Measurements from ENCODE around the gene ATOSB.

ATOSB gene

DNA sequence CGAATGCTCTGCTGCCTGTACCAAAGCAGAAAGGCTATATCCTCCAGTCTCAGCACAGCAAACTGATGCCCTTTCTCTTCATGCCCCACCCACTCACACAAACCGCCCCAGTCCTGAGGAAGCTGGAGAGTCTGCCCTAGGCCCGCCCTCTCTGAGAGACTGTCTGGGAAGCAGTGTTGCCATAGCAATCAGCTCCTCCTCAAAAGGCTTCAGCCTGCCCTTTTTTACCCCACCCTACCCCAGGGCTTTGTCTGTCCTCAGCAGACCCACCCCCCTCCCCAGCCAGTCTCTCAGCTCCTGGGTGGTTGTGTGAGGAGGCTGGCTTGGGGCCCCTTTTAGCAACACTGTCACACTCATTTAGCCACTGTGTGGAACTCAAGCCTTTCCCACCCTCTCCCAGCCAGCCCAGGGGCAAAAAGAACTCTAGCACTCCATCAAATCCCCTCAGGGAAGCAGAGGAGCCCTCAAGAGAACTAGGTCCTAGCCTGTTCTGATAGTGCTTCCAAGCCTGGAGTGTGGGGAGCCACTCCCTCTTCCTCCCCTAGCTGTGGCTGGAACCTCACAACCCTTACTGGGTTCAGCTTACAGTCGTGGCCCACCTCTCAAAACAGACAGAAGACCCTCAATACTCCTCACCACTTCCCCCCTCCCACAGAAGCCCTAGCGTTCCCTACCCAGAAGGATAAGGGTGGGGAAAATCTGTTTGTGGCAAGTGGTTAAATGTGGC lies 1.4 kb downstream of the ATOSB start:
- peak; percentile 64 for DNase-seq (ENCODE audit: low spot score)

DNA sequence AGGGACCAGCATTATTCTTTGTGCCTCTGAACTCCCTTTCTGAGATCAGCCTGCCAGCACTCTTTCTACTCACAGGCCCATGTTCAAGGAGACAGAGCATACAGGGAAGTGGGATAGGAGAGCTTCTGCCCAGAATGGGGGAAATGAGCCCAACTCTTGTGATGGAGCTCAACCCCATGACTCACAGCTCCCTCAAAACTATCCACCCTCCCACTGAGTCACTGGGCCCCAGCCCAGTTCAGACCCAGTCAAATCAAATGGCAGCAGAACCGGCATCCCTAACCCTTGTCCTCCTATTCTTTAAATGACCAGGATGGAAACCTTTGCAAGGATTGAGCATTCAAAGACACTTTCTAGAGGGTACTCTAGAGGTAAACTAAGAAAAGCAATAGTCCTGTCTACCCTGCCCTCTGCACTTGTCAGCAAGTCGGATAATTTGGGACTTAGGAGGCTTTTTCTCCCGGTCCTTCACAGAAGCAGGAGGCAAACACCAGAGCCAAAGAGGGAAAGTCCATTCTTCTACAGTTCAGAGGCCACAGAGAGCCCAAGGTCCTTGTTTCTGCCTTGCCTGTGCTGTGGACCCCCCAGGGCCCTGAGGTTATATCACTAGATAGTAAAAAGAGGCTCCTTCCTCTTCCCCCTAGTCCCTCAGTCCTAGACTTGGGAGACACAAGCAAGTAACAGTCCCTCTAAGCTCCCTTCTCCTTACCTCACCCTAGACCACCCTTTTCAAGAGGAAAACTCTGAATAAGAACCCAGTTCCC lies 3.2 kb downstream of the ATOSB start:
- DNase-seq (ENCODE audit: low spot score), result no peak

DNA sequence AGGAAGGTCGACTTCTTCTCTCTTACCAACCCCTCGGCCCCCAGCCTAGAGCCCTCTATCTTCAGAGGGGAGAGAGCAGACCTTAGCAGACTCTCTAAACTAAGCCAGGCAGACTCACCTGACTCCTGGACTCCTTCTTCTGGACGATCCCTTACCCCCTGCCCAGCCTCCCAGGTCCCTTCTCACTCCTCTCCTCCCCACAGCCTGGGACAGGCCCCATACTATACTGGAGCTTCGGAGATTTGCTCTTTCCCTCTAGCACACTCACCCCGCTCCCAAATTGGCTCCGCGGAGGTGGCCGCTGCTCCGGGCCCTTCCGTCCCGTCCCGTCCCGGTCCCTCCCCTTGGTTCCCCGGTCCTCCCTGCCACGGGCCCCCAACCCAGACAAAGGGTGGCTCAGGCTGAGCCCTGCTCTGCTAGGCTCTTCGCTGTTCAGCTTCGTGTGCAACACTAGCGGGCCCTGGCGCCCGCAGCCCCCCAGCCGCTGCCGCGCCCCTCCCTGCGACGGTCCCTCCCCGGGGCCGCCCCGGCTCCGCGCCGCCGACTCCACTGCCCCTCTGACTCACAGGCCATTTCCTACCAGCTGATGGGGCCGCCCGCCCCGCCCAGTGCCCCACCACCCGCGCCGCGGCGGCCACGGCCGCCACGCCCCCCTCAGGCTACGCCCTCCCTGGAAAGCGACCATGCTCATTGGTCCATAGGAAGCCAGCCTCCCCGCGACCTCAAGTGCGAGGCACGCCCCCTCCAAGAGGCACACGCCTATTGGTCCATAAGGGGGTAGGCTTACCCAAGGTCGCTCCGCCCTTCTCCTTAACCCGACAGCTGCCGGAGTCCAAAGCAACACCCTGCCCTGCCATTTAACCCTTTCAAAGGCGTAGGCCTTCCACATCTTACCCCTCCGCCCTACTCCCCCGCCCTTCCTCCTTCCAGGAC lies 4.4 kb downstream of the ATOSB start:
- DNase-seq (ENCODE audit: low spot score), result peak; percentile 99

DNA sequence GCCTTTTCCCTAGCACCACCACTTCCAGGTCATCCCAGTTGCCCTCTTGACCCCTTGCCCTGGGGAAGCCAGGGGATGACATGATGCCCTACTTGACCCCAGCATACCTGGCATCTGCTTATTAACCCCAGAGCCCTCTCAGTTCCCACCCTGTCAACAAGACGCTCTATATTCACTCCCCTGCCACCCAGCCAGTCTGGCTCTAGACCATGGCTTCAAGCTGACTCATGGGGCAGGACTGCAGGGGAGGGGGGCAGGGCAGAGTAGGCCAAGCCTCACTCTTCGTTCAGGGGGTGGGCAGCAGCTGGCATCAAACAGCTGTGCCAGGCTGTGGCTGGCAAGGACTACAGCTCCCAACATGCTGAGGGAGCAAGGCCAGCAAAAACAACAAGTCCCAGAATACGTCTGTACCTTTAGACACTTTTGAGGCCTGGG lies 5.3 kb downstream of the ATOSB start:
- DNase-seq (ENCODE audit: low spot score), result peak; percentile 68

DNA sequence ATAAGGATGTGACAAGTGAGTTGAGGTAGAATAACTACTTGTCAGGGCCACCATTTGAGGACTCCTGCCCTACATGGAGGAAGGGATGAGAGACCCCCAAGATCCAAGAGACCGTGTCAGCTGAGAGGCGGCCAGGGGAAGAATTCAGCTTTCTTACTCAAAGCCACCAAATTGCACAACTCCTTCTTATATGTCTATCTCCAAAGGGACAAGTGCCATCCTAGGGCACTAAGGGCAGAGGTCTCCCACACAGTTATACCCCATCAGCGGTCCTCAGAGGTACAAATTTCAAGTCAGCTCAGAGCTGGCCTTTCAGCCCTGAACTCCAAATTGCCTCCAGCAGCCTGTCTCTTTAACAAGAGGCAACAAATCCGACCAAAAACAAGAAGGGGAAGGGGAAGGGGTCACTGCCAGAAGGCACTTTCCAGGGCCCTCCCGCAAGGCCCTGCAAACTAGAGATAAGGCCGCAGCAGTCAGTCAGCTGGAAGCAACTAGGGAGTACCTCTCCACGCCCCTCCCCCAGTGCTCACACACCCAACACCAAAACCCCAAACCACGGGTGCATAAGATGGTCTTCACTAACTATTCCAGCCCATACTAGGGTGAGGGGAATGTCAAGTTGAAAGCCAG lies 6.6 kb downstream of the ATOSB start:
- no peak for DNase-seq (ENCODE audit: low spot score)

DNA sequence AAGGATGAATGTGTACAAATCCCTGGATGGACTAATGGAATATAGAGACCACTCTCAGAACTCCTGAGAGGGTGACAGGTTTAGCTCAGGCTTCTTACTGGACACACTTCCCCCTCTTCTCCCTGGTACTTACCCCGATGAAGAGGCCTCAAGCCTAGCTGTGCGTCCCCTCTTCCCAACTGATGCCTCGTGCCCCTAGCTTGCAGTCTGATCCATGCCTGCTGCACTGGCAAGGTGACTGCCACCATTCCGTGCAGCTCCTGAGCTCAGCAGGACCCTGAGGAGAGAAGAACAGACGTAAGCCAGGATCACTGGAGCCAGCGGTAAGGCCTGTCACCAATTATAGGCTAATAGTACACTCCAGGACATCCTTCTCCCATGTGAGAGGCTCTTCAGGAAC lies 7.2 kb downstream of the ATOSB start:
- DNase-seq (ENCODE audit: low spot score), result no peak

DNA sequence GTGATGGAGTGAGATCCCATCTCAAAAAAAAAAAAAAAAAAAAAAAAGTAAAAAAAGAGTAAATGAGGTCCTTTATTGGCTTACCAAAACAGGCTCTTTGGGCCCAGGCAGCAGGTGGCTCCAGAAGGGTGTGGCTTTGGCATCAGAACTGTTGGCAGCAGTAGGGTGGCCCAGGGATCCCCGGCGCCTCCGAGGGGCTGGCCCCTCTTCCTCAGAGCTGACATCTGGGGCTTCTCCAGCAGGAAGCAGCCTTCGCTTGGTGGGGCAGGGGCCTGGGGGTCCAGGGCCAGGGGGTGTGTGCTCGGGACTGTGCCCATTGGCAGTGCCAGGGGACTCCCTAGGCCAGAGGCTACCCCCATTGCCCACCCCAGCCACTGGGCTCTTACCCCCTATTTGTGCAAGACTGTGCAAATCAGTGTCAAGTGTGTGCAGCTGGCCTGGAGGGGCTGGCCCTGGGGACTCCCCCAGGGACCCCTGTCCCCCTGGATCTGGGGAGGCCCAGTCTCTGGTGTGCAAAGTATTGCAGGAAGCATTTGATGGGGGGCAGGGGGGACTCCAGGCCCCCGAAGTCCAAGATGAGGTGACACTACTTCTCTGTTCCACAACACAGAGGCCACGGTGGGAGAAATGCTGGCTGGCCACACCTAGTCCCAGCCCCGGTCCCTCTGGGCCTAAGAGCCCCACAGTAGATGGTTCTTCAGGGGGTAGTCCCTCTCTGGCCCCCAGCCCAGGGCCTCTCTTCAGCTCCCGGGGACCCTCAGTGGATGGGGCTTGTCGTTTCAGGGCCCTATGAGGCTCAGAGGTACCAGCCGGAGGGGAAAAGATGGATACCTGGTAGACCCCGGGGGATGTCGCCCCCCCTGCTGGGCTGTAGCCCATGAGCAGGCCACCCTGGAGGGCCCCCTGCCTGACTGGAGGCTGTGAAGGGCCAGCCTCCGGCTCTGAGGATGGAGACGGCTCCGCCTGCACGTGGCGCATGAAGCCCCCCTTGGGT lies 8.1 kb downstream of the ATOSB start:
- DNase-seq (ENCODE audit: low spot score), result no peak

DNA sequence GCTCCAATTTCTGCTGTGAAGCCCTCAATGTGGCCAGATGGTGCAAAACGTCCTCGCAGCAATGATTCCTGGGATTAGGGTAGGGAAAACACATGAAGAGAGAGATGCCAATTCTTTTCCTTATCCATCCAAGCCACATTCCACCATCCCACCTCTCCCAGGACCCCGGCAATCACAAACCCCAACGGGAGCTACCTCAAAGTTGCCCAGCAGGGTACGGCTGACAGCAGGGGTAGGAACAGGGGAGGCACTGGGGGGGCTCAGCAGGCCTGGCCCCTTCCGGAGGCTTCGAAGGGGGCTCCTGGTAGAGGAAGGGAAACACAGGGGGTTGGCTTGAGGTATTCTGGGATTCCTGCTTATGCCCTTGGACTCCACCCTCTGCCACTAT lies 9.3 kb downstream of the ATOSB start:
- DNase-seq (ENCODE audit: low spot score), result no peak

DNA sequence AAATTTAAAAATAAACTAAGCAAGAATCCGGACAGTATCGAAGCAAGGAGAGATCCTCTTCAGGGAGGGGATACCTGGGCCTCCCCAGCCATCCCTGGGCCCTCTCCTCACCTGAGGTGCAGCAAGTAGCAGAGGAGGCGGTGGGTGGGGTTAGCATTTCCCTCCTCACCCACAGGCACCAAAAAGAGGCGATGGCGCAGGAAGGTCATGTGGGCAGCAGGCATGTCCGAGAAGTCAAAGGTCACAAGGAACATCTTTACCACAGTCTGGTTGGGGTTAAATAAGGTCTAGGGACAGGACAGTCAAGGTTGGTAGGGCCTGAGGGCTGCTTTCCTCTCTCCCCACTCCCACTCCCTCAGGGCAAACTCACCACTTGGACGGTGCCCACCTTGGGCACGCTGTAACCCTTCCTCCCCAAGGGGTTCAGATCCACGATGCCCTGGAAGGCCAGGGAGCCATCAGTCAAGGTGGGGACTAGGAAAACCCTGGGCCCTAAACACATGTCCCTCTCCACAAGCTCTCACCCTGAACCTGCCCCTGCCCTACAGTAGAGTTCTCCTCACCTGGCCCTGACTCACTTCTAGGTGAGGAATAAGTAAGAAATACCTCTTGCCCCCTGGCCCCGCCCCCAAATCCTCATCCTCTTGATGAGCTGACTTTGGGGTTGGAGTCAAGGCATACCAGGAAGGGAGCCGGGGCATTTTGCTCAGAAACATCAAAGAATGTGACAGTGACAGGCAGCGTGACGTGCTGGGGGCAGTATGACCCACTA lies 9.9 kb downstream of the ATOSB start:
- no peak for DNase-seq (ENCODE audit: low spot score)

DNA sequence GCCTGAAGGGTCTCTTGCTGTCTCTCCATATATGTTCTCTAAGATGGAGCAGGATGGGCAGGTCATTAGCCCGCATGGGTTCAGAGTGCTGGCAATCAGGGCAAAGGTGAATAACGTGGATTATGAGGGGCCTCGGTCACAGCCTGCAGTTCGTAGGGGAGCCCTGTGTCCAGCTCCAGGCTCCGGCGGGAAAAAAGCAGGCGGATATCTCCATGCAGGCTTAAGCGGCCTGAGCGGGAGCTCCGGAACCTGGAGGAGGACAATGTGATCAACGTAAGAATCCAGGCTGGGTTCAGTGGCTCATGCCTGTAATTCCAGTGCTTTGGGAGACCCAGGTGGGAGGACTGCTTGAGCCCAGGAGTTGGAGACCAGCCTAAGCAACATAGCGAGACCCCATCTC lies 10.5 kb downstream of the ATOSB start:
- DNase-seq (ENCODE audit: low spot score), result no peak

DNA sequence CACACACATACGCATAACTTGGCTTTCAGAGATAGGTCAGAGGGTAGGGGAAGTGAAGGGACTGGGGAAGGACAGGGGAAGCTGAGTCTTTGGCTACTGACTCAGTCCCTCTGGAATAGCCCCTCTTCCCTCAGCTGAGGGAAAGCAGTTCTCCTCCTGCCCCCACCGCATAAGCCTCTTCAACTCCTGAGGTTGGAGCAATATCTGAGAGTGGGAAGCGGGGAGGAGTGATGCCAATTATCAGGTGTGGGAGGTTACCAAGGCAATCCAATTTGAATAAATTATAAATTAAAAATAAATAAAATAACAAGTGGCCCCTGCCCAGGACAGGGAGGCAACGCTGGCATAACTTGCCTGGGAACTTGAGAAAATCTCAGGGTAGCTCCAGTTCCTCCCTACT lies 11.1 kb downstream of the ATOSB start:
- DNase-seq (ENCODE audit: low spot score), result peak; percentile 47

DNA sequence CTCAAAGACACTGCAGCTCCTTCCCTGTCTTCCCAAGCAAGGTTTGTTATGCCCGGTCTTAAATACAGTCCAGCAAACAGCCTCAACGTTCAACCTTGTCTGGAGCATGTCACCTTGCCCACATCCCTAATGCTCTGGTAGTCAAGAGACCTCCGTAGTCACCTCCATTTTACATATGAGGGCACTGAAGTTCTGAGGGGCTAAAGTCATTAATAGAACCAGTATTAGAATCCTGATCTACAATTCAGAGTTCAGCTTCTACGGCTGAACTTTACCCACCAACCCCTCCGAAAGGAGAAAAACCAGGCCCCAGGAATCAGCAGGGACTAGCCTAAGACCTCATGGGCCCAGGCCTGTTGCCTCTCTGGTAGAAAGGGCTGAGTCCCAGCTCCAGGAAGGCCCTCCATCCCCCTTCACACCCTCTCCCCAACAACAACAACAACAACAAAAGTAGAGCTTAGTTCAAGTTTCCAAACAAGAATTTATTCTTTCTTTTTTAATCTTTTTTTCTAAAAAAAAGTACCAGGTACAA lies 11.9 kb downstream of the ATOSB start:
- no peak for DNase-seq (ENCODE audit: low spot score)

DNA sequence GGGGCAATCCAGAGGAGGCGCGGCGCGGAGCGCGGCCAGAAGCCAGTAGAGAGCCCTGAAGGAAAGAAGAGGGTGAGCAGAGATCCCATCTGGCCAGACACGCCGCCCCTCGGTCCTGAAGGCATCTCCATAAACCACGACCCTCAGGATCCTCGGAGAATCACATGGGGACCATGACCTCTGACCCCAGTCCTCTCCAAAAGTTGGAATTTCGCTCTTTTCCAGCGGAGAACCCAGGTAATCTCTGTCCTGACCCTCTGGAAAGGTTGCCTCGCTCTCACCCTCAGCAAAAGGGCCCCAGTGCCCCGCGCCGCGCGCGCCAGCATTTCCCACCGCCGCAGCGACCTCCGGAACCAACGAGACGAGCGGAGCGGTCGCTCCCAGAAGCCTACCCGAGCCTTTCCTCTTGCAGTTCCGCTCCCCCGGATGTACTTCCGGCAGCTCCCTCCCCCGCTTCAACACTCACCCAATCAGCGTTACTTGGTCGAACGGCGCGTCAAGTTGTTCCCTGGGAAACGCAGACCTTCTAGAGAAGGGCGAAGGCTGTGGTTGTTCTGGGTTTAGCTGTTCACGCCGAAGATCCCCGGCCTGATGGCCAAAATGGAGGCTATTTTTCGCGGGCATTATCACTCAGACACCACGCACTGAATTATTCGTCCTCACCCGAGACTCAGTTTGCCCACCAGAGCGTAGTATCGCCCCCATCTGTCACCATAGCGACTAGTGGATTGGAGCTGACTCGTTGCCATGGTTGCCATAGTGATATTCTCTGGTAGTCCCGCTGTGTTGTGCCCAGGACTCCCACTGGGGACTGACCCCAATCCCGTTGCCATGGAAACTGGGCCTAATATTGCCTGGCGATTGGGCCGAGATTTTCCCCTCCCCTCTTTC lies 12.6 kb downstream of the ATOSB start, which contains the start of gene STOML2:
TSS of gene STOML2 (minus strand) at position 363 of the 891 bp plus-strand sequence. CDS start at position 326, 37 bp downstream.
- DNase-seq (ENCODE audit: low spot score), result peak; percentile 97

DNA sequence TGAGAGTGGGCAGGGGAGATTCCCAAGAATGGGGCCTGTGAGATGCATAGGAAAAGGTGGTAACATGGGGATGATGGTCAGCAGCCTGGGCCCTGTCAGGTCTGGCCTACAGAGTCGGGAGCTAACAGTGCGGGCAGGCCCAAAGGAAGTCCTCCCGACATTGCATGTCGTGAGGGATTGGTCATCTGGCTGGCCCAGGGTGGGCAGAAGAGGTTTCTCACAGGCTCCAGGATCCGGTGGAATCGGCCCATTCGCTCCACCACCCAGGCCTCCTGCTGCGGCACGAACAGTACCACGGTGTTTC lies 13.2 kb downstream of the ATOSB start:
- DNase-seq (ENCODE audit: low spot score), result no peak

DNA sequence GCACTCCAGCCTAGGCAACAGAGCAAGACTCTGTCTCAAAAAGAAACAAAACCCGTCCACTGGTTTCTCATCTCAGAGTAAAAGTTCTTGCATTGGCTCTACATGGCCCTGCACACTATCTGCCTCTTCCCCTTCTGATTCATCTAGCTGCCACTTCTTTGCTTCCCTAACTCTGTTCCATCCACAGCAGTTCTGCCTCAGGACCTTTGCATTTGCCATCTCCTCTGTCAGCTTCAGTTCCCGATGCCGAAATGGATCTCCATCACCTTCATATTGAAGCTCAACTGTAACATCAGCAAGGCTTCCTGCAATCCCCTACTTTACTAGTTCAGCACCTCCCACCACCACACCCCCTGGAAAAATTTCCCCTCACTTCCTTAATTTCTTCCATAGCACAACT lies 18.1 kb downstream of the ATOSB start:
- DNase-seq (ENCODE audit: low spot score), result no peak

DNA sequence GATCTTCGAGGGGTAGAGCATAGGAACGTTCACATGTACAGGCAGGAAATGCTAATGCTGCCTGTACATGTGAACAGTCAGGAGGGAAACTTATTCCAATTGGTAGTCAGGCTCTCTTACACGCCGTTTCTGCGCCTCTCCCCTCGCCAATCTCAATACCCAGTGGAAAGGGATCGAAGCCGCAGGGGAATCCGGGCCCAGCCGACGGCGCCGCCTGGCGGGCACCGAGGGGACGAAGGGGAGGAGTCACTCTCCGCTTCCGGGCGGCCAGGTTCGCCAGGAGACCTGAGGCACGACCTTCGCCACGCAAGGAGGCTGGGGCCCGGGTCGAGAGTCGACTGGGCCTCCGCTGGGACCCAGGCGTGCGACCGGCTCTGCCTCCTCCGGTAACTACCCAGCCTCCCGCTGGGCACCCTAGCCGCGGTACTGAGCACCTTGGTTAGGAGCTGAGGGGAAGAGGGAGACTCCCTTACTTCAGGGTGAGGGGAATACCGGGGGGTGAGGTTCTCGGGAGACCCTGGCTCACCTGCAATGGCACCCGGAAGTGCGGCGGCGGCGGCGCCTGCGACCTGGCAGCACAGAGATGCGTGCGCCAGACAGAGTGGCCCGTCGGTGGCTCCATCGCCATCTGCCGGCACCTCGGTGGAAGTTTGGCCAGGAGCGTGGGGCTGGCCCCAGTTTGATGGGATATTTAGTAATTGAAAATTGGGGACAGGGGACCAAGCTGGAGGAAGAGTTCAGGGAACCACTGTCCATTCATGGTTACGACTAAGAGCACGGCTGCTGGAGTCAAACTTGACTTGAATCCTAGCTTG lies 19.4 kb downstream of the ATOSB start, which contains the start of gene PIGO:
TSS of gene PIGO (minus strand) at position 557 of the 815 bp plus-strand sequence. CDS start 1,026 bp downstream, outside the sequence.
- DNase-seq (ENCODE audit: low spot score), result peak; percentile 83

DNA sequence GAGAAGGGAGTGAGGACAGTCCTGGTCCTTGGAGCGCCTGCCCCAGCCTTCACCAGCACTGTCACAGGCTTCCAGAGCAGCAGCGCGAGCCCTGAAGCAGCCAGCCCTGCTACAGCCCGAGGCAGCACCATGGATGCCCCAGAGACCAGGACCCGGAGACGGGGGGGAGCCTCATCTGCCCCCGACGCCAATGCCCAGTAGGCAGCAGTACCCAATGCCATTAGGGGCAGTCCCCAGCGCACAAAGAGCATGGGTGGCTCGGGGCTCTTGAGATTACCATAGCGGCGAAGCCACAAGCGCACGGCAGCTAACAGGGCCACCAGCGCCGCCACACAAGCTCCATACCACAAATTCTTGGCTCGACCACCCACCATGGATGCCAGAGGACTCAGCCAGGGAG lies 24.1 kb downstream of the ATOSB start:
- DNase-seq (ENCODE audit: low spot score), result no peak

DNA sequence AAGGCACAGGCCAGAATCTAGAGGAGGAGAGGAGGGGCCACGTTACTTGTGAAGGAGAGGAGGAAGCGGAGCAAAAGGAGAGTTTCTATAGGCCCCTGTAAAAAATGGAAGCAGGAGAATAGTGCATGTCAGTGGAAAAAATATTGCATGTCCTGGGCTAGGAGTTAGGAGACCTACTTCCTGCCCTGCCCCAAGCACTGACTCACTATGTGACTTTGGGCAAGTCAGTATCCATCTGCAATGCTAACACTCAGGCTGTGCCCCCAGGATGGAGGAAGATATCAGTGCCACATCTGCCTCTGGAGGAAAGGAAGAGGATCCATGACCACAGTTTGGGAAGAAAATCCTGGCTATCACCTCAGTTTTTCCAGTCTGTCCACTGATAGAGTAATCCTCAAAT lies 26.2 kb downstream of the ATOSB start:
- DNase-seq (ENCODE audit: low spot score), result no peak
